HuH-7.5 (cell line): ENCODE measurements around the gene SPRYD3.

Experiments
- DNase-seq: peaks from one replicate; pipeline ENCODE4 v3.0.0; 2011; ENCODE audit warnings: low spot score

The SPRYD3 gene

GRCh38 chr12:53025250-53025649 lies 53.9 kb downstream of the SPRYD3 start:
- no peak for DNase-seq

DNA sequence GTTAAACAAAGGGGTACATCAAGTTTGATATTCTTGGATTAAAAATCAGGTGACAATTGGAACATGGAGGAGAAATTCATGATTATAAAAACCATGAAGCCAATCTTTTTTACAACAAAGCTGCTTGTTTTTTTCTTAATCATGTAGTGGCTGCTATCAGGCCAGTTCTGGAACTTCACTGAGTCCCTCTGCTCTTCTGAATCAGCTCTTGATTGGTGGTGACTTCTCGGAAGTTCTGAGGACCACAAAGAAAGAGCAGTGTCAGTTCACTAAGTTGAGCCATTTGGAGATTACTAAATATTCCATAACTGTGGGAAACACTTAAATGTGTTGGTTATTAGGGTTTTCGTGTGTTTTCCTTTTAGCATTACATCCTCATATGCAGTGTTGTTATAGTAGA lies 64.5 kb downstream of the SPRYD3 start:
- DNase-seq: no peak
